Endothelial cell of umbilical vein (primary cell): ENCODE measurements around the gene MADCAM1.

Source experiments
- CTCF ChIP-seq, 2 donors: IDR thresholded peaks; 1 replicate in 1 of 2; 2 replicates in 1 of 2; pipeline ENCODE4 v1.5.1; 2011; ENCODE audit warnings: low read length in 2 of 2, mild to moderate bottlenecking in 2 of 2, moderate library complexity in 2 of 2, control low read depth in 1 of 2, inconsistent platforms in 1 of 2, low read depth in 1 of 2; ENCODE audit not compliant: insufficient read depth in 1 of 2; ENCODE audit errors: extremely low read depth in 1 of 2
- EZH2 ChIP-seq: IDR thresholded peaks from 2 replicates; pipeline ENCODE4 v1.6.1; 2012; ENCODE audit warnings: borderline replicate concordance, low read depth, mild to moderate bottlenecking, moderate library complexity, low read length, inconsistent platforms; ENCODE audit not compliant: severe bottlenecking
- JUN ChIP-seq: IDR thresholded peaks from 2 replicates; pipeline ENCODE4 v1.6.1; 2011; ENCODE audit warnings: borderline replicate concordance, low read depth; ENCODE audit not compliant: insufficient read length, insufficient read depth
- POLR2A ChIP-seq: IDR thresholded peaks from 2 replicates; pipeline ENCODE4 v1.6.1; 2012; ENCODE audit warnings: low read depth, mild to moderate bottlenecking, control low read depth, low read length
- POLR2AphosphoS5 ChIP-seq: IDR thresholded peaks from 2 replicates; pipeline ENCODE4 v1.6.1; 2012; ENCODE audit warnings: low read depth, mild to moderate bottlenecking, control low read depth, low read length, moderate library complexity; ENCODE audit not compliant: insufficient read depth

- TF ChIP-seq CTCF (IDR thresholded peaks at IDR 0.05; ENCODE audit: extremely low read depth in 1 of 2, insufficient read depth in 1 of 2, low read depth in 1 of 2, low read length in 2 of 2) (peak in 1 of 2 donors; percentile 8), JUN (no peak), EZH2 (no peak), POLR2AphosphoS5 (no peak), POLR2A (peak; percentile 20)
Observed at GRCh38 chr19:531009-531752, 34.9 kb downstream of the MADCAM1 start.
